GM10248 (cell line): ENCODE data around the gene SCARB1.

Experiments
- CTCF ChIA-PET: fragments of 300-600 bp; sonication (Branson Sonifier 250); formaldehyde crosslinking; extraction: SDS; loops from one replicate; lab custom pipeline; 2021; ENCODE audit warnings: antibody characterized with exemption; lab: Yijun Ruan, JAX
- POLR2A ChIA-PET: fragments of 350-650 bp; sonication (Branson Sonifier 250); formaldehyde crosslinking; extraction: SDS; loops from one replicate; lab custom pipeline; 2020; ENCODE audit warnings: antibody characterized with exemption; lab: Yijun Ruan, JAX
- DNase-seq: peaks from one replicate; pipeline ENCODE4 v3.0.0; 2012; ENCODE audit errors: extremely low spot score
- CTCF ChIP-seq: IDR thresholded peaks from 2 replicates; pipeline ENCODE4 v1.5.1; 2012; ENCODE audit warnings: mild to moderate bottlenecking, low read depth; ENCODE audit errors: extremely low read depth, missing control alignments, control extremely low read depth

Gene SCARB1

GRCh38 chr12:124812356-124812755, 51.3 kb downstream of the SCARB1 start:
- DNase-seq, result no peak
- ChIA-PET POLR2A (no interaction called here), CTCF (interaction anchor here (1.2 kb wide), 1 partner anchor 95 kb away, joined by 4 read pairs; no protein-coding TSS in a partner anchor)
- no peak for TF ChIP-seq CTCF

- no peak for TF ChIP-seq CTCF
- ChIA-PET POLR2A (no interaction called here), CTCF (interaction anchor here (1.2 kb wide), 1 partner anchor 95 kb away, joined by 4 read pairs; no protein-coding TSS in a partner anchor)
- no peak for DNase-seq
Observed at GRCh38 chr12:124811633-124812032, 52.0 kb downstream of the SCARB1 start.

- ChIA-PET CTCF (no interaction called here), POLR2A (no interaction called here)
- DNase-seq, result no peak
- TF ChIP-seq CTCF, result no peak
Observed at GRCh38 chr12:124809878-124810277, 53.8 kb downstream of the SCARB1 start.

GRCh38 chr12:124809391-124809790, 54.3 kb downstream of the SCARB1 start:
- CTCF ChIA-PET, result no interaction called here
- TF ChIP-seq CTCF, result no peak
- no peak for DNase-seq
- POLR2A ChIA-PET, result no interaction called here

GRCh38 chr12:124808272-124808671, 55.4 kb downstream of the SCARB1 start:
- TF ChIP-seq CTCF, result no peak
- ChIA-PET CTCF (no interaction called here), POLR2A (no interaction called here)
- no peak for DNase-seq

- ChIA-PET CTCF (interaction anchor here (1.1 to 1.2 kb wide), 2 partner anchors 9 to 19 kb away, joined by 3 read pairs; no protein-coding TSS in a partner anchor), POLR2A (no interaction called here)
- no peak for DNase-seq
- TF ChIP-seq CTCF, result no peak
Observed at GRCh38 chr12:124805876-124806668, 57.6 kb downstream of the SCARB1 start.
